HCT116 (cell line): ENCODE results near the gene SNTG2. TPM values are rescaled to one million over a fixed set of nuclear protein-coding genes. Genes with fewer than 3 reads are reported as not detected.

ENCODE experiments used
- ATAC-seq: fragments of 200-7000 bp; cut with Tn5 transposase; 2 replicates; pipeline ENCODE4 v1.9.1; 2020; ENCODE audit warnings: mild to moderate bottlenecking, moderate library complexity
- BruUV-seq: library from RNA; stranded (reverse); fragments of 400-500 nt; replicated peaks from 2 replicates; lab custom pipeline; 2021; lab: Mats Ljungman, UMichigan
- CTCF ChIA-PET: fragments of 300-600 bp; sonication (Branson Sonifier 250); formaldehyde crosslinking; loops from one replicate; lab custom pipeline; 2021; ENCODE audit warnings: antibody characterized with exemption; lab: Charles Lee
- POLR2A ChIA-PET: fragments of 300-600, 350-600 bp; sonication (Branson Sonifier 250); formaldehyde crosslinking; loops from one replicate; lab custom pipeline; 2021; ENCODE audit warnings: antibody characterized with exemption; lab: Charles Lee
- RAD21 ChIA-PET, 2 experiments: fragments of 300-600 bp; sonication (Branson Sonifier 250); formaldehyde crosslinking; loops; one replicate each; lab custom pipeline; 2023; ENCODE audit warnings: low total read pairs in 2 of 2; ENCODE audit not compliant: uncharacterized antibody in 2 of 2, unreplicated experiment in 2 of 2, low non-redundant PET in 1 of 2; lab: Charles Lee
- DNase-seq: peaks from one replicate; pipeline ENCODE4 v3.0.0-alpha.2; 2010; ENCODE audit warnings: low read depth, low spot score
- H2AFZ ChIP-seq: fragments of 200-600 bp; shearing (Covaris generic), sonication (generic); 2 replicates; pipeline ENCODE4 v1.6.1; 2017; ENCODE audit warnings: low read depth, mixed run types, mixed read lengths, antibody characterized with exemption, low read length; ENCODE audit not compliant: poor library complexity, severe bottlenecking
- H3K27ac ChIP-seq: 2 replicates; pipeline ENCODE4 v1.5.1; 2012; ENCODE audit warnings: low read depth, low read length
- H3K27me3 ChIP-seq: fragments of 200-600 bp; sonication (generic); 2 replicates; pipeline ENCODE4 v1.6.1; 2016; ENCODE audit warnings: mixed run types, low read length, mixed read lengths; ENCODE audit not compliant: insufficient read depth
- H3K36me3 ChIP-seq, 2 experiments: fragments of 200-500 bp in 1 of 2; fragments of 200-600 bp in 1 of 2; sonication (Bioruptor generic) in 1 of 2; sonication (generic) in 1 of 2; 2 replicates each; pipeline versions ENCODE4 v1.5.1 to v1.6.1; 2014 to 2016; ENCODE audit warnings: low read length in 2 of 2, inconsistent platforms in 1 of 2, mixed read lengths in 1 of 2, mixed run types in 1 of 2; ENCODE audit not compliant: insufficient read depth in 2 of 2, control insufficient read depth in 1 of 2
- H3K4me1 ChIP-seq, 2 experiments: fragments of 200-600 bp in 1 of 2; sonication (generic) in 1 of 2; 2 replicates each; pipeline versions ENCODE4 v1.5.1 to v1.6.1; 2012 to 2017; ENCODE audit warnings: low read length in 2 of 2, inconsistent platforms in 1 of 2, mild to moderate bottlenecking in 1 of 2, mixed read lengths in 1 of 2, mixed run types in 1 of 2, moderate library complexity in 1 of 2; ENCODE audit not compliant: insufficient read depth in 2 of 2, control insufficient read depth in 1 of 2
- H3K4me2 ChIP-seq: fragments of 200-600 bp; sonication (generic); 2 replicates; pipeline ENCODE4 v1.6.1; 2017; ENCODE audit warnings: mixed run types, low read length, mixed read lengths
- H3K4me3 ChIP-seq, 2 experiments: fragments of 200-600 bp in 1 of 2; sonication (generic) in 1 of 2; replicated peaks in 1 of 2; 2 replicates each; pipeline ENCODE4 v1.5.1; 2011 to 2016; ENCODE audit warnings: low read length in 2 of 2, control low read depth in 1 of 2, low read depth in 1 of 2, mild to moderate bottlenecking in 1 of 2, mixed read lengths in 1 of 2, mixed run types in 1 of 2
- H3K79me2 ChIP-seq: fragments of 200-600 bp; sonication (generic); 2 replicates; pipeline ENCODE4 v1.6.1; 2017; ENCODE audit warnings: mild to moderate bottlenecking, mixed run types, low read length, moderate library complexity, mixed read lengths; ENCODE audit not compliant: insufficient read depth
- H3K9ac ChIP-seq: fragments of 200-600 bp; sonication (generic); 2 replicates; pipeline ENCODE4 v1.6.1; 2016; ENCODE audit warnings: low read length, mixed read lengths
- H3K9me2 ChIP-seq: fragments of 200-600 bp; sonication (generic), shearing (Covaris generic); 2 replicates; pipeline ENCODE4 v1.6.1; 2017; ENCODE audit warnings: mixed run types, mild to moderate bottlenecking, moderate library complexity; ENCODE audit not compliant: insufficient read depth
- H3K9me3 ChIP-seq, 2 experiments: fragments of 200-500 bp in 1 of 2; fragments of 200-600 bp in 1 of 2; sonication (Bioruptor generic) in 1 of 2; sonication (generic) in 1 of 2; 2 replicates each; pipeline ENCODE4 v1.6.1; 2014 to 2017; ENCODE audit warnings: low read length in 2 of 2, mixed read lengths in 2 of 2, inconsistent platforms in 1 of 2, low read depth in 1 of 2, mild to moderate bottlenecking in 1 of 2, mixed run types in 1 of 2, moderate library complexity in 1 of 2; ENCODE audit not compliant: control insufficient read depth in 1 of 2, insufficient read depth in 1 of 2
- H4K20me1 ChIP-seq: fragments of 200-600 bp; sonication (generic), shearing (Covaris generic); 2 replicates; pipeline ENCODE4 v1.6.1; 2017; ENCODE audit warnings: mixed run types, mild to moderate bottlenecking, moderate library complexity; ENCODE audit not compliant: insufficient read depth
- EZH2phosphoT487 ChIP-seq: fragments of 200-600 bp; IDR thresholded peaks from 2 replicates; pipeline ENCODE4 v1.6.1; 2018; ENCODE audit warnings: antibody characterized with exemption, borderline replicate concordance
- RAD21 ChIP-seq: IDR thresholded peaks from 2 replicates; pipeline ENCODE4 v1.6.1; 2012; ENCODE audit warnings: low read depth, mild to moderate bottlenecking
- ZFX ChIP-seq: fragments of 450-650 bp; IDR thresholded peaks from 2 replicates; pipeline ENCODE4 v1.6.1; 2017
- intact Hi-C: fragments of 100-400 bp; cut with micrococcal nuclease; formaldehyde crosslinking; loops from 2 replicates; pipeline ENCODE4 v1.10.0; 2022
- total RNA-seq: library from RNA; stranded (reverse); gene quantifications from one replicate; pipeline ENCODE4 v1.2.1, GENCODE V29; 2021; ENCODE audit not compliant: unreplicated experiment
- TF ChIP-seq, protein P1 (sequence below): IDR thresholded peaks from 2 replicates; pipeline ENCODE4 v1.6.1; 2012
- TF ChIP-seq, protein P2 (sequence below): IDR thresholded peaks from 2 replicates; pipeline ENCODE4 v1.6.1; 2012

Gene SNTG2
- total RNA-seq, 1 experiment from 2014 or later: not detected

DNA sequence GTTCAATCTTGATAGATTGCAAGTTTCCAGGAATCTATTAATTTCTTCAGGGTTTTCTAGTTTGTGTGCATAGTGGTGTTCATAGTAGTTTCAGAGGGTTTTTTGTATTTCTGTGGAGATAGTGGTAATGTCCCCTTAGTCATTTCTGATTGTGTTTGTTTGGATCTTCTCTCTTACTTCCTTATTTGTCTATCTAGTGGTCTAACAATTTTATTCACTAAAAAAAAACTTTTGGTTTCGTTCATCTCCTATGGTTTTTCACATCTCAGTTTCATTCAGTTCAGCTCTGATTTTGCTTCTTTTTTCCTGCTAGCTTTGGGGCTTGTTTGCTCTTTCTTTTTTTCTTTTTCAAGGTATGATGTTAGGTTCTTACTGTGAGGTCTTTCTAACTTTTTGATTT is 94.5 kb downstream of the SNTG2 start:
- intact Hi-C loops: loop anchor here (10.0 kb wide), 1 partner anchor 330 kb away; no protein-coding TSS in a partner anchor
- DNase-seq (no peak), ATAC-seq (no peak)
- Histone ChIP-seq H3K27ac (no peak overlapping the region), H3K9me3 (no peaks in the 10 kb centered on the region), H3K27me3 (peaks cover 8% of the 10 kb centered on the region), H3K4me3 (no peak overlapping the region), H3K36me3 (no peaks in the 10 kb centered on the region), H3K4me2 (no peak overlapping the region), H4K20me1 (no peaks in the 10 kb centered on the region), H2AFZ (no peak overlapping the region), H3K9ac (no peak overlapping the region), H3K9me2 (no peaks in the 10 kb centered on the region), H3K79me2 (no peaks in the 10 kb centered on the region), H3K4me1 (no peaks in the 10 kb centered on the region)
- no TSS peak for BruUV-seq
- TF ChIP-seq, protein P1, sequence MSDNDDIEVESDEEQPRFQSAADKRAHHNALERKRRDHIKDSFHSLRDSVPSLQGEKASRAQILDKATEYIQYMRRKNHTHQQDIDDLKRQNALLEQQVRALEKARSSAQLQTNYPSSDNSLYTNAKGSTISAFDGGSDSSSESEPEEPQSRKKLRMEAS: no peak
- TF ChIP-seq, protein P2, sequence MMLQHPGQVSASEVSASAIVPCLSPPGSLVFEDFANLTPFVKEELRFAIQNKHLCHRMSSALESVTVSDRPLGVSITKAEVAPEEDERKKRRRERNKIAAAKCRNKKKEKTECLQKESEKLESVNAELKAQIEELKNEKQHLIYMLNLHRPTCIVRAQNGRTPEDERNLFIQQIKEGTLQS: no peak
- TF ChIP-seq ZFX (no peak), RAD21 (no peak)
- ChIA-PET CTCF (no interaction called here), RAD21 (no interaction called here), POLR2A (no interaction called here)

DNA sequence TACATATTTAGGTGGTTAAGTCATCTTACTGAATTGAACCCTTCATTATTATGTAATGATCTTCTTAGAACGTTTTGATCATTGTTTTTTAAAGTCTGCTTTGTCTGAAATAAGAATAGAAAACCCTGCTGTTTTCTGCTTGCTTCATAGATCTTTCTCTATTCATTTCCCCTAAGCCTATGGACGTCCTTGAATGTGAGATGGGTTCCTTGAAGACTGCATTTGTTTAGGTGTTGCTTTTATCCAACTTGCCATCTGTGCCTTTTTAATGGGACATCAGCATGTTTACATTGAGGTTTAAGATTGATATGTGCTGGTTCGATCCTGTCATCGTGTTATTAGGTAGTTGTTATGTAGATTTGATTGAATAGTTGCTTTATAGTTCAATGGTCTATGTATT is 95.4 kb downstream of the SNTG2 start:
- Histone ChIP-seq H3K79me2 (no peaks in the 10 kb centered on the region), H3K4me3 (no peak overlapping the region), H4K20me1 (no peaks in the 10 kb centered on the region), H3K9me2 (no peaks in the 10 kb centered on the region), H3K4me1 (no peaks in the 10 kb centered on the region), H3K27ac (no peak overlapping the region), H2AFZ (no peak overlapping the region), H3K9me3 (no peaks in the 10 kb centered on the region), H3K36me3 (no peaks in the 10 kb centered on the region), H3K4me2 (no peak overlapping the region), H3K9ac (no peak overlapping the region), H3K27me3 (peaks cover 4% of the 10 kb centered on the region)
- intact Hi-C loops: loop anchor here (10.0 kb wide), 1 partner anchor 331 kb away; no protein-coding TSS in a partner anchor
- ATAC-seq (no peak), DNase-seq (no peak)
- POLR2A ChIA-PET: no interaction called here
- RAD21 ChIA-PET: no interaction called here
- CTCF ChIA-PET: no interaction called here
- no peak for TF ChIP-seq EZH2phosphoT487
- BruUV-seq: no TSS peak
